DLD1 (cell line): ENCODE measurements around the gene FAM72B.
"Not testable (repeated sequence)": the region's sequence is repeated elsewhere in the genome, so short reads cannot be mapped to it uniquely, and the experiment has no call there.

Source experiments
- in situ Hi-C: cut with HindIII; loops from 2 replicates; pipeline ENCODE4 v1.10.0; 2017; ENCODE audit warnings: low sequenced_read_pairs

The FAM72B gene

DNA sequence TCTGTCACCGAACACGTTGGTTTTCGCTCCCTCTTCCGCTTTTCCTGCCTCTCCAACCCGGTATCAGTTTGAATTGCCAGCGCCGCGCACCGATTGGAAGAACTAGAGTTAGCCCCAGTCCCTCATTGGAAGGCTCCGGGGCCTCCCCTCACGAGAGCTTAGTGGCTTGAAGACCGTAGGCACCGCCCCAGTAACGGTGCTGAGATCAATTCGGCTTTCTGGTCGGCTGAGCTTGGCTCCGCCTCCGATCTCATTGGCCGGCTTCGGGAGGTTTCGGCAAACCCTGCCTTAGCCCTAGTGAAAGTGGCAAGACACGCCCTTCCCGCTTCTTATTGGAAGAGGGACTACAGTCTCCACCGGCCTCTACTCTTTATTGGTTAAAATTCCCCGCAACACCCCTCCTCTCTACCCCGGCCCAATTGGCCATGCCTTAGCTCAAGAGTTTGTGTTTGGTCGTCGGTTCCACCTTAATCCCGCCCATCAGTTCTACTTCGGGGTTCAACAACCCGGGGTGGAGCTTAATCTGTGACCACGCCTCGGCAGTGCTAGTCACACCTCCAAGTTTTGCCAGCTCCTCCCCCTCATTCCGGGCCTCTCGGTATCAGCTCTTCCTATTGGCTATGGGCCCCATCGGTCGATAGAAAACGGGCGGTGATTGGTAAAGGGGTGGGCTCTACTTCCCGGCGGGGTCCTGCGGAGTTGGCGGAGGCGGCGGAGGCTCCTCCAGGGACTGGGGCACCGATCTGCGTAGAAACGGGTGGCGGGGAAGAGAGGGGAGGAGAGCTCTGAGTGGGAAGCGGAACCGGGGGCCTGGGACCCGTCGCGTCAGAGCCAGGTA lies at the start of gene FAM72B, which contains the start of gene SRGAP2C:
Gene FAM72B, minus strand, starts transcription at position 51 of the 838 bp plus-strand sequence. CDS start 851 bp downstream, outside the sequence.
Gene SRGAP2C, plus strand, starts transcription at position 686 of the 838 bp plus-strand sequence. CDS start 2,472 bp downstream, outside the sequence.
- in situ Hi-C loops = not testable (repeated sequence)

GRCh38 chr1:121232445-121233125 lies 48.4 kb upstream of the FAM72B start:
- in situ Hi-C loops = not testable (repeated sequence)

DNA sequence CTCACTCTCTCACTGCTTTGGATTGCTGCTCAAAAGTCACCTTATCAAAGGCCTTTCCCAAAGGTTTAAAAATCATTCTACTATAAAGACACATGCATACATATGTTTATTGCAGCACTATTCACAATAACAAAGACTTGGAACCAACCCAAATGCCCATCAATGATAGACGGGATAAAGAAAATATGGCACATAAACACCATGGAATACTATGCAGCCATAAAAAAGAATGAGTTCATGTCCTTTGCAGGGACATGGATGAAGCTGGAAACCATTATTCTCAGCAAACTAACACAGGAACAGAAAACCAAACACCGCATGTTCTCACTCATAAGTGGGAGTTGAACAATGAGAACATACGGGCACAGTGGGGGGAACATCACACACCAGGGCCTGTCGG lies 46.5 kb upstream of the FAM72B start:
- in situ Hi-C loops = not testable (repeated sequence)

- in situ Hi-C loops = not testable (repeated sequence)
Measured at GRCh38 chr1:121227544-121228330, 43.6 kb upstream of the FAM72B start.

DNA sequence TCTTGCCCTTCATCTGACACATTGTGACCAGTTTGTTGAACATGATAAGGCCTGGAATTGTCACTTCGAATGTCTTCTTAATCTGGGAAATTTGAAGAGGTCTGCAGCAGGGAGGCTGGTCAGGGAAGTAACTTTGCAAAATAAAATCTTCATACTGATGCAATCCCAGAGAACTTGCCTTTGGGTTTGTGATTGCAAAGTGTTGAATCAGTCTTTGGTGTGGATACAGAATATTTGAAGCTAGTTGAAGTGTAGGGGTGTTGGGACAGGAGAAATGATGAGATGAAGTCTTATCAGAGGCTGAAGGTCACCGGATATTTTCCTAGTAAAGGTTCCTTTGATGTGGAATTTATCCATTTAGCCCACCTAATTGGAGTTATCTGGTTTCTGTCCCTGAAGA lies 42.8 kb upstream of the FAM72B start:
- in situ Hi-C loops = not testable (repeated sequence)

GRCh38 chr1:121226295-121226904 lies 42.3 kb upstream of the FAM72B start:
- in situ Hi-C loops = not testable (repeated sequence)

DNA sequence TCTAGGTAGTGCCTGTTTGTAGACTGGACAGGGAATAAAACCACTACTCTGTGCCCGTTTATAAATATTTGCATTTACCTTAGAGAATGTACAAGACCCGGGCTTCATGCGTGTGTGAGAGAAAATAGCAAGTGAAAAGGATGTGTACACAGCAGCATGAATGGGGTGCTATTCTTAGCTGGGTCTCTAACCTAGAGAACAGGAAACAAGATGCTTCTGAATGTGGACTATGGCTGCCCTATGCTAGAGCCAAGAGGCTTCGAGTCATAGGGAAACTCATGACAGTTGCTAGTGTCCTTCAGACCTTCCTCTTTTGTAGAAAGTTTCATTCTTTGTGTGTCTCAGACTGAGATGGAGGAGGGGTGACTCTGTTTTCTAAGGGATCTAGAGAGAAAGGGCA lies 40.6 kb upstream of the FAM72B start:
- in situ Hi-C loops = not testable (repeated sequence)

DNA sequence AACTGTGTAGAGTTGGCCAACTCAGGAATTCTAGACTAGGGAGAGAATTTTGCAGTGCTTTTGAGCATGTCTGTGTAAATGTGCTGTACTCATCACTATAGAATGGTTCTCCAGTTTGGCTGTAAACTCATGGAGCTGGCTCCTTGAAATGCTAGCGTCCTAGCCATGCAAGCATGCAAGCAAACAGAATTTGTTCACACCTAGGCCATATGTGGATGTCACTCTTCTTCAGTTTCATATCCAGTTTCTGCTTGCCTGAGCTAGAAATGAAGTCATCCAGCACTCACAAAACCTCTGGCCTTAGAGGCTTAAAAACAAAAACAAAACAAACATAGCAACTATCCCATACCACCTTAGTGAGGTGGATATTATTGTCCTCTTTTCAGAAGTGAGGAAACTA lies 37.6 kb upstream of the FAM72B start:
- in situ Hi-C loops = not testable (repeated sequence)

- in situ Hi-C loops = not testable (repeated sequence)
Measured at GRCh38 chr1:121216676-121217075, 32.5 kb upstream of the FAM72B start.

- in situ Hi-C loops = not testable (repeated sequence)
Measured at GRCh38 chr1:121215699-121216417, 31.7 kb upstream of the FAM72B start.

GRCh38 chr1:121214544-121215156 lies 30.5 kb upstream of the FAM72B start:
- in situ Hi-C loops = not testable (repeated sequence)

DNA sequence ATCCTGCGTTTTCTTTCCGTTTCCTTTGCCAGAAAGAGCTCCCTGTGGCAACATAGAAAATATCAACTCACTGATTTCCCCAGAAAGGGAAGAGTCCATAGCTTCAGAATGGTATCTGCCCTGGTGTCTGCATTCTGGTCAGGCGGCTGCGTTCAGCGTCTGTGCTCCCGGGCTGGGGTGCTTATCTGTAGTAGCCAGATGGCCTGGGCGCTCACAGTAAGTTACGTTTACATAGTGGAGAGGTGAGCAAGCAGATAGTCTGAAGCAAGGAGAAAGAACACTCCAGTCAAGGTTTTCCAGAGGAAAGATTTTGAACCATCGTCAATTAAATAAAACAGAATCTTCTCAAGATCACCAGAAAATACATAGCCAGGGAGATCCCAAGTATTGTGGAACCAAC lies 29.4 kb upstream of the FAM72B start:
- in situ Hi-C loops = not testable (repeated sequence)

DNA sequence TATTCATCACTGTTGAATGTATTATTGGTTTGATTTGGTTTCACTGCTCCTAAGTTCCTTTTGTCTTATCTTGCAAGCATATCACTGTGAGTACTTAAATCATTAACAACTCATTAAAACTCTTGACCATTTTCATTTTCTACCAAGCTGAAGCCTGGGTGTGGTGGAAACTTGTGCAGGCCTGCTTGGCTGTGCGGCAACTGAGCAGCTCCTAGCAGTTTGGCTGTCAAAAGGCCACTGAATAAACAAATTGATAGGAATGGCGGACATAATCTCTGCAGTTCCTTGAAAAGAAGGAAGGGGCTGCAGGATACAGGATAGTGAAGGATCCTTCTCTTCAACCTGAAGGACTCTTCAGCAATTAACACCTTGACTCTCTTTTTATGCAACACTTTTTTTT lies 26.6 kb upstream of the FAM72B start:
- in situ Hi-C loops = not testable (repeated sequence)

DNA sequence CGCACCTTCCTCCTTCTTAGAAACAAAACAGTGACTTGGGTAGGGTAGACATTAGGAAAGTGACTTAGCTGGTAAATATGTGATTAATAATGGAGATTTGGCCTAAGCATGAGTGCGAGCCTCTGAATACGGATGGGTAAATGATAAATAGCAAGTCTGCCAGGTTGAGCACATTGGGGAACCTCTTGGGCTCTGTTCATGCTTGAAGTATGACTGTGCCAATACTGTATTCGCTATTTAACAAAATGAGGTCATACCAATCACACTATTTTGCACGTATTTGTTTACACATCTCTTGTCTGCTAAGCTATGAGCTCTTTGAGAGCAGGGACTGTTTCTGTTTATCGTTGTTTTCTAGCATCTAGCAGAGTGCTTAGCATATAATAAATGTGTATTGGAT lies 24.2 kb upstream of the FAM72B start:
- in situ Hi-C loops = not testable (repeated sequence)

GRCh38 chr1:121207328-121207727 lies 23.2 kb upstream of the FAM72B start:
- in situ Hi-C loops = not testable (repeated sequence)

DNA sequence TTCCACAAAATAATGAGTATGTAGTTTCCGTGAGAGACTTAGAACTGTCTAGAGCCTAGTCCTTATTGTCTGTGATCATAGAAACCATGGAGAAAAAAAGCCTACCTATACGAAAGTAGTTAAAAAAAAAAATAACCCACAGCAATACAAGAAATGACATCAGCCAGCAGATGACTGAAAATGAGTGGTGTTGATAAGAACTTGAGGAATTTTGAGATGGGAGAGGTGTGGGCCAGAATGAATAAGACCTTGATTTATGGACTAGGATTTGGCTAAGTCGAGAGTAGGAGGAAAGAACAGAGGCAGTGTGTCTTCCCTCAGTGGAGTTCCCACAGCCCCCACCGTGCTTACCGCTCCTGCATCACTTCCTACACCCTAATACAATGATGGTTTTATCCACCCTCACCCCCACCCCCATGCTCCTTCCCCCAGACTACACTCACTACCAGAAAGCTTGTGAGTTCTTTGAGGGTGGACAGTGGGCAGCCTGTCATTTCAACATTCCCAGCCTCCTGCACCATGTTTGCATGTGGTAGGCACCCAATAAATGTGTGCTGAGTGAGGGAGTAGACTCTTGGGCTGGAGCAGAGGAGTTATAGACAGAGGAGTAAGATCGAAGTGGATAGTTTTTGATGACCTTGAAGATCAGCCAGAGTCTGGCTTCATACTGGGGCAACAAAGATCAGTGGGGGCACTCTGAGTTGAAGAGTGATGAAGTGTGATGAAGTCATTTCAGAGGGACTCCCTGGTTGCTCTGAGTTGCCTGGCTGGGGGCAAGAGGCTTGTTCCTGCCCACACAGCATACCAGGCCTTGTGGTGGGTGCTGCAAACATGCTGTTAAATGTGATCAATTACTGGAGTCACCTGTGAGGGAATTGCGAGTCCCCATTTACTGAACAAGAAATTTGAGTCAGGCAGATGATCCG lies 21.9 kb upstream of the FAM72B start:
- in situ Hi-C loops = not testable (repeated sequence)

DNA sequence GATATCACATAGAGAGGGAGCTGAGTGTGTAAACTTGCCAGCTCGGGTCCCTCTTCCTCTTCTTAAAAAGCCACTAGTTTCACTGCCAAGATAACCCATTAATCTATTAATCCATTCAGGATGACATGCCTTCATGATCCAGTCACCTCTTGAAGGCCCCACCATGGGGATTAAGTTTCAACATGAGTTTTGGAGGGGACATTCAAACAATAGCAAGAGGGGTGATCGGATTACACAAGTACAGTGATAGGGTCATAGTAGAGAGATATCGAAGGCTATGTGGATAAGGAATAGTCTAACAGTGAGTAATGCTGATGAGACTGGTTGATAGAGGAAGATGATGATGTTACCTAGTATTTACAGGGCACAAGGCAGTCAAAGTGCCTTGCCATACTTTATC lies 18.8 kb upstream of the FAM72B start:
- in situ Hi-C loops = not testable (repeated sequence)
